Keratinocyte (primary cell): ENCODE measurements around the gene C6orf52. TPM values are rescaled to one million over a fixed set of nuclear protein-coding genes. Genes with fewer than 3 reads are reported as not detected.

Source experiments
- DNase-seq: peaks from one replicate; pipeline ENCODE4 v3.0.0-alpha.2; 2011; ENCODE audit warnings: low read depth, missing footprints, low spot score
- FAIRE-seq: peaks from 2 replicates; lab custom pipeline; 2011; peaks lifted over from hg19 to GRCh38; lab: Jason Lieb, UNC
- H2AFZ ChIP-seq: 2 replicates; pipeline ENCODE4 v1.6.0; 2012; ENCODE audit warnings: low read length, control low read depth, inconsistent platforms; ENCODE audit not compliant: control insufficient read depth
- H3K27ac ChIP-seq: 2 replicates; pipeline ENCODE4 v1.5.1; 2011; ENCODE audit warnings: low read length; ENCODE audit not compliant: control insufficient read depth, insufficient read depth
- H3K27me3 ChIP-seq: 3 replicates; pipeline ENCODE4 v1.6.0; 2011; ENCODE audit warnings: low read length; ENCODE audit not compliant: control insufficient read depth, insufficient read depth; ENCODE audit errors: extremely low read depth
- H3K36me3 ChIP-seq, 2 experiments: 2 replicates in 1 of 2; 3 replicates in 1 of 2; pipeline ENCODE4 v1.5.1; 2011; ENCODE audit warnings: low read length in 2 of 2, mild to moderate bottlenecking in 1 of 2; ENCODE audit not compliant: control insufficient read depth in 2 of 2, insufficient read depth in 2 of 2; ENCODE audit errors: extremely low read depth in 1 of 2
- H3K4me1 ChIP-seq: 3 replicates; pipeline ENCODE4 v1.5.1; 2011; ENCODE audit warnings: low read length; ENCODE audit not compliant: control insufficient read depth, insufficient read depth; ENCODE audit errors: extremely low read depth
- H3K4me2 ChIP-seq: 3 replicates; pipeline ENCODE4 v1.6.0; 2011; ENCODE audit warnings: low read depth, low read length; ENCODE audit not compliant: control insufficient read depth, insufficient read depth; ENCODE audit errors: extremely low read depth
- H3K4me3 ChIP-seq, 3 experiments: fragments of 200-600 bp in 1 of 3; sonication (generic) in 1 of 3; 2 replicates in 2 of 3; 3 replicates in 1 of 3; pipeline ENCODE4 v1.5.1; 2011 to 2016; ENCODE audit warnings: low read length in 3 of 3, mild to moderate bottlenecking in 3 of 3, control low read depth in 2 of 3, inconsistent platforms in 1 of 3, low read depth in 1 of 3, mixed read lengths in 1 of 3, mixed run types in 1 of 3, moderate library complexity in 1 of 3; ENCODE audit not compliant: control insufficient read depth in 2 of 3, insufficient read depth in 2 of 3; ENCODE audit errors: extremely low read depth in 1 of 3
- H3K79me2 ChIP-seq: 2 replicates; pipeline ENCODE4 v1.6.0; 2012; ENCODE audit warnings: low read length; ENCODE audit not compliant: control insufficient read depth, insufficient read depth
- H3K9ac ChIP-seq: 3 replicates; pipeline ENCODE4 v1.6.0; 2011; ENCODE audit warnings: low read length; ENCODE audit not compliant: control insufficient read depth, insufficient read depth; ENCODE audit errors: extremely low read depth
- H3K9me1 ChIP-seq: 3 replicates; pipeline ENCODE4 v1.6.0; 2011; ENCODE audit warnings: low read length; ENCODE audit not compliant: control insufficient read depth, insufficient read depth; ENCODE audit errors: extremely low read depth
- H3K9me3 ChIP-seq: 2 replicates; pipeline ENCODE4 v1.5.1; 2012; ENCODE audit warnings: low read depth, low read length; ENCODE audit not compliant: control insufficient read depth
- H4K20me1 ChIP-seq: 3 replicates; pipeline ENCODE4 v1.6.0; 2011; ENCODE audit warnings: low read length; ENCODE audit not compliant: control insufficient read depth, insufficient read depth; ENCODE audit errors: extremely low read depth
- EZH2 ChIP-seq: IDR thresholded peaks from one replicate; pipeline ENCODE4 v1.6.1; 2012; ENCODE audit warnings: inconsistent platforms, mild to moderate bottlenecking, low read length, moderate library complexity
- dilution Hi-C: fragments of 300-500 bp; cut with MboI; formaldehyde crosslinking; loops from one replicate; pipeline ENCODE4 v1.7.0; 2020; ENCODE audit warnings: low sequenced_read_pairs; ENCODE audit not compliant: extremely low pct_ligation_motif_present
- polyA plus RNA-seq, 5 experiments: library from polyadenylated mRNA; depleted of rRNA in 3 of 5; stranded (reverse) in 3 of 5; stranded (forward) in 1 of 5; unstranded in 1 of 5; fragments of >200 nt; gene quantifications; 1 replicate in 1 of 5; 2 replicates in 3 of 5; 3 replicates in 1 of 5; pipeline versions ENCODE4 v1.2.1 to v1.2.3, GENCODE V29; 2011 to 2012; ENCODE audit warnings: missing spikeins in 2 of 5, low read depth in 1 of 5, low replicate concordance in 1 of 5
- TF ChIP-seq, protein P1 (sequence below), 3 experiments: IDR thresholded peaks in 1 of 3; conservative IDR thresholded peaks in 1 of 3; optimal IDR thresholded peaks in 1 of 3; 2 replicates in 2 of 3; 3 replicates in 1 of 3; pipeline versions ENCODE3 to v1.5.1; 2011; ENCODE audit warnings: low read length in 3 of 3, mild to moderate bottlenecking in 3 of 3, moderate library complexity in 2 of 3, control low read depth in 1 of 3, inconsistent platforms in 1 of 3; ENCODE audit not compliant: insufficient read depth in 2 of 3; ENCODE audit errors: extremely low read depth in 1 of 3

C6orf52 gene
- polyA plus RNA-seq, 1 donor (not counting 4 experiments of a cell fraction or from before 2014, with no cell fraction given): not detected

DNA sequence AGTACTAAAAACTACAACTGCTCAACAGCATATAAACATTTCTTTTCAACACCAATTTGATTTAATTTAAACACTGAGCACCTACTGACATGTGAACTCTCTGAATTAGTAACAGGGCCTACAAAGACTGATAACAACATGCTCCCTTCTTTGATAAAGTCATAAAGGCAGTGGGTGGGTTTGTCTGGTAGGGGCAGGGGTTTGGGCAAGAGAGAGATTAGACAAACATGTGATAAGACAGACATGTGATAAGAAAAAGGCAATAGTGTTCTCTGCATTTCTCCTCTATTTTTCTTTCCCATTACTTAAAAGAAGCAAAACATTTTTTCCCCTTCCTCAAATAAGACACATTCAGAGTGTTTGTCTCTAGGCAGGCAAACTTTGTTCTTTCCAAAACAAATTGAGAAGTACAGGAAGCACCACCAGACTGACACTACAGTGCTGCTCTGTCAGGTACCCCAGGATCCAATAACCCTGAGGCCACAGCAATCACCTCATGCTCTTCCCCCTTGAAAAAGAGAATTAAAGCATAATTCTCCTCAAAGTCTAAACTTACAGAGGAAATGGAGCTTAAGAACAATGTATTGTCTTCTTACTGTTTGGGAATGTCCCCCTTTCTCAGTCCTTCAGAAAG lies 11.9 kb downstream of the C6orf52 start:
- Histone ChIP-seq H3K9ac (no peak overlapping the region), H3K27me3 (no peaks in the 10 kb centered on the region), H3K27ac (no peak overlapping the region), H3K4me3 (no peak overlapping the region), H3K9me1 (no peaks in the 10 kb centered on the region), H3K4me1 (no peaks in the 10 kb centered on the region), H3K36me3 (no peaks in the 10 kb centered on the region), H3K4me2 (no peak overlapping the region), H4K20me1 (no peaks in the 10 kb centered on the region), H2AFZ (no peak overlapping the region), H3K9me3 (no peaks in the 10 kb centered on the region), H3K79me2 (no peaks in the 10 kb centered on the region)
- dilution Hi-C loops: no loop called here
- TF ChIP-seq, protein P1, sequence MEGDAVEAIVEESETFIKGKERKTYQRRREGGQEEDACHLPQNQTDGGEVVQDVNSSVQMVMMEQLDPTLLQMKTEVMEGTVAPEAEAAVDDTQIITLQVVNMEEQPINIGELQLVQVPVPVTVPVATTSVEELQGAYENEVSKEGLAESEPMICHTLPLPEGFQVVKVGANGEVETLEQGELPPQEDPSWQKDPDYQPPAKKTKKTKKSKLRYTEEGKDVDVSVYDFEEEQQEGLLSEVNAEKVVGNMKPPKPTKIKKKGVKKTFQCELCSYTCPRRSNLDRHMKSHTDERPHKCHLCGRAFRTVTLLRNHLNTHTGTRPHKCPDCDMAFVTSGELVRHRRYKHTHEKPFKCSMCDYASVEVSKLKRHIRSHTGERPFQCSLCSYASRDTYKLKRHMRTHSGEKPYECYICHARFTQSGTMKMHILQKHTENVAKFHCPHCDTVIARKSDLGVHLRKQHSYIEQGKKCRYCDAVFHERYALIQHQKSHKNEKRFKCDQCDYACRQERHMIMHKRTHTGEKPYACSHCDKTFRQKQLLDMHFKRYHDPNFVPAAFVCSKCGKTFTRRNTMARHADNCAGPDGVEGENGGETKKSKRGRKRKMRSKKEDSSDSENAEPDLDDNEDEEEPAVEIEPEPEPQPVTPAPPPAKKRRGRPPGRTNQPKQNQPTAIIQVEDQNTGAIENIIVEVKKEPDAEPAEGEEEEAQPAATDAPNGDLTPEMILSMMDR (optimal IDR thresholded peaks at IDR 0.05 in 1 of 3, IDR thresholded peaks at IDR 0.05 in 1 of 3, conservative IDR thresholded peaks at IDR 0.05 in 1 of 3; ENCODE audit: extremely low read depth in 1 of 3, insufficient read depth in 2 of 3, low read length in 3 of 3): no peak
- no peak for TF ChIP-seq EZH2
- FAIRE-seq: no peak
- DNase-seq: no peak

DNA sequence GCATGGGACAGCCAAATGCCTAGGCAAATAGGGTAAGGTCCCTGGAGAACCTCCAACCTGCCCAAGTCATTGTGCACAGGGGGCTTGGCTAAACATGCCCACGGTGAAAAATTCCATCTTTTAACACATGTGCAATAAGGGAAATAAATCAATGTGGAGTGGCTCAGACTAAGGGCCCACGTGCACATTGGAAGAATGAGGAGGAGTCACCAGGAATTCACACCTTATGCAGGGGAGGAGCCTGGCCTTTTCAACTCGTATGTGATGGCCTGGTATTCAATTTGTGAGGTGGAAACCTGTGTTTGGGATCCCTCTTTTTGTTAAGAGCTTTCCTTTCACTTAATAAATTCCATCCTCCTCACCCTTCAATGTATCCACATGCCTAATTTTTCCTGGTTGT lies 12.6 kb downstream of the C6orf52 start:
- H2AFZ ChIP-seq: no peak overlapping the region
- H3K4me1 ChIP-seq: no peaks in the 10 kb centered on the region
- H3K79me2 ChIP-seq: no peaks in the 10 kb centered on the region
- H3K4me2 ChIP-seq: no peak overlapping the region
- dilution Hi-C loops: no loop called here
- no peak for TF ChIP-seq EZH2
- TF ChIP-seq, protein P1 (optimal IDR thresholded peaks at IDR 0.05 in 1 of 3, IDR thresholded peaks at IDR 0.05 in 1 of 3, conservative IDR thresholded peaks at IDR 0.05 in 1 of 3; ENCODE audit: extremely low read depth in 1 of 3, insufficient read depth in 2 of 3, low read length in 3 of 3): no peak
- H4K20me1 ChIP-seq: no peaks in the 10 kb centered on the region
- DNase-seq (no peak), FAIRE-seq (no peak)
- H3K27ac ChIP-seq: no peak overlapping the region
- no peaks in the 10 kb centered on the region for H3K9me3 ChIP-seq
- no peaks in the 10 kb centered on the region for H3K27me3 ChIP-seq
- H3K9me1 ChIP-seq: no peaks in the 10 kb centered on the region
- H3K9ac ChIP-seq: no peak overlapping the region
- no peaks in the 10 kb centered on the region for H3K36me3 ChIP-seq
- no peak overlapping the region for H3K4me3 ChIP-seq
